ENCODE data around the gene UGT2A2.
"Not testable (repeated sequence)": the region's sequence is repeated elsewhere in the genome, so short reads cannot be mapped to it uniquely, and the experiment has no call there.

UGT2A2 gene

DNA sequence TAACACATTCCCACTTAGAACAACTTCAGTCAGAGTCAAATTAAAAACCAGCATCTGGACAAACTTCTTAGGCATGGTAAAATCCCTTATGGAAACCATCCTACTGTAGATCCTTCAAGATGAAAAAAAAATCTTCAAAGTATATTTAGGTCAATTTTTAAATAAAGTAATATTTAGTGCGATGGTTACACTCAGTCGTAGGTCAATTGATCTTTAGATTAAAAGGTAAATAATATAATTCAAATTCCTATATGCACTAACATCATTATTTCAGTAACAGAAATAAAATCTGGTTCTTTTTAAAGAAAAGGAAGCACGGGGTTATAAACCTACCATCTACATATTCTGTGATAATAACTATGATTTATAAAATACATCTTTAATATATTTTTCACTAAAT lies at the start of gene UGT2A2:
Gene UGT2A2 (minus strand): TSS at position 101 of the 400 bp plus-strand sequence. CDS start 2 bp downstream, at position 99.
- no peak for DNase-seq (ENCODE audit: extremely low read depth, low read depth)
- TF ChIP-seq, protein P1, sequence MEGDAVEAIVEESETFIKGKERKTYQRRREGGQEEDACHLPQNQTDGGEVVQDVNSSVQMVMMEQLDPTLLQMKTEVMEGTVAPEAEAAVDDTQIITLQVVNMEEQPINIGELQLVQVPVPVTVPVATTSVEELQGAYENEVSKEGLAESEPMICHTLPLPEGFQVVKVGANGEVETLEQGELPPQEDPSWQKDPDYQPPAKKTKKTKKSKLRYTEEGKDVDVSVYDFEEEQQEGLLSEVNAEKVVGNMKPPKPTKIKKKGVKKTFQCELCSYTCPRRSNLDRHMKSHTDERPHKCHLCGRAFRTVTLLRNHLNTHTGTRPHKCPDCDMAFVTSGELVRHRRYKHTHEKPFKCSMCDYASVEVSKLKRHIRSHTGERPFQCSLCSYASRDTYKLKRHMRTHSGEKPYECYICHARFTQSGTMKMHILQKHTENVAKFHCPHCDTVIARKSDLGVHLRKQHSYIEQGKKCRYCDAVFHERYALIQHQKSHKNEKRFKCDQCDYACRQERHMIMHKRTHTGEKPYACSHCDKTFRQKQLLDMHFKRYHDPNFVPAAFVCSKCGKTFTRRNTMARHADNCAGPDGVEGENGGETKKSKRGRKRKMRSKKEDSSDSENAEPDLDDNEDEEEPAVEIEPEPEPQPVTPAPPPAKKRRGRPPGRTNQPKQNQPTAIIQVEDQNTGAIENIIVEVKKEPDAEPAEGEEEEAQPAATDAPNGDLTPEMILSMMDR (IDR thresholded peaks at IDR 0.05; ENCODE audit: low read depth, low read length), result no peak

DNA sequence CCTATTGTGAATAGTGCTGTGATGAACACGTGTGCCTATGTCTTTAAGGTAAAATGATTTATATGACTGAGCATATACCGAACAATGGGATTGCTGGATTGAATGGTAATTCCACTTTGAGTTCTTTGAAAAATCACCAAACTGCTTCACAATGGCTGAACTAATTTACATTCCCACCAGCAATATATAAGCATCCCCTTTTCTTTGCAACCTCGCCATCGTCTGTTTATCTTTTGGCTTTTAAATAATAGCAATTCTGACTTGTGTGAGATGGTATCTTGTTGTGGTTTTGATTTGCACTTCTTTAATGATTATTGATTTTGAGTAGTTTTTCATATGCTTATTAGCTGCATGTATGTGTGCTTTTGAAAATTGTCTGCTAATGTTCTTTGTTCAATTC lies 45.4 kb upstream of the UGT2A2 start:
- no peak for DNase-seq (ENCODE audit: extremely low read depth, low read depth)
- TF ChIP-seq, protein P1 (IDR thresholded peaks at IDR 0.05; ENCODE audit: low read depth, low read length), result no peak

DNA sequence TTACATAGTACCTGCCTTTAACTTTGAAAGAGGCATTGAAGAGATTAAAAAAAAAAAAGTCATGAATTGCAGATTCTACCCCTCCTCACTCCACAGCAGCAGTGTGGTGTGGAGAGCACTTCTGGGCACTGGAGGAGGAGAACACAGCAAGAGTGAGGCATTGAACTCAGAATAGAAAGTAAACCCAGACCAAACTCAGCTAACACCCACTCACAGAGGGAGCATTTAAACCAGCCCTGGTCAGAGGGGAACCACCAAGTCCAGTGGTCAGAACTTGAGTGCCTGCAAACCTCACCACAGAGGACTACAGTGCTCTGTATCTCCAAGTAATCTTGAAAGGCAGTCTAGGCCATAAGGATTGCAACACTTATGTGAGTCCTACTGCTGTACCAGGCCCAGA lies 29.2 kb upstream of the UGT2A2 start:
- no peak for DNase-seq (ENCODE audit: extremely low read depth, low read depth)
- TF ChIP-seq, protein P1 (IDR thresholded peaks at IDR 0.05; ENCODE audit: low read depth, low read length), result no peak

DNA sequence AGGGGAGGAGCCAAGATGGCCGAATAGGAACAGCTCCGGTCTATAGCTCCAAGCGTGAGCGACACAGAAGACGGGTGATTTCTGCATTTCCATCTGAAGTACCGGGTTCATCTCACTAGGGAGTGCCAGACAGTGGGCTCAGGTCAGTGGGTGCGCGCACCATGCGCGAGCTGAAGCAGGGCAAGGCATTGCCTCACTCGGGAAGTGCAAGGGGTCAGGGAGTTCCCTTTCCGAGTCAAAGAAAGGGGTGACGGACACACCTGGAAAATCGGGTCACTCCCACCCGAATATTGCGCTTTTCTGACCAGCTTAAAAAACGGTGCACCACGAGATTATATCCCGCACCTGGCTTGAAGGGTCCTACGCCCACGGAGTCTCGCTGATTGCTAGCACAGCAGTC lies 24.6 kb upstream of the UGT2A2 start:
- DNase-seq (ENCODE audit: extremely low read depth, low read depth), result not testable (repeated sequence)

DNA sequence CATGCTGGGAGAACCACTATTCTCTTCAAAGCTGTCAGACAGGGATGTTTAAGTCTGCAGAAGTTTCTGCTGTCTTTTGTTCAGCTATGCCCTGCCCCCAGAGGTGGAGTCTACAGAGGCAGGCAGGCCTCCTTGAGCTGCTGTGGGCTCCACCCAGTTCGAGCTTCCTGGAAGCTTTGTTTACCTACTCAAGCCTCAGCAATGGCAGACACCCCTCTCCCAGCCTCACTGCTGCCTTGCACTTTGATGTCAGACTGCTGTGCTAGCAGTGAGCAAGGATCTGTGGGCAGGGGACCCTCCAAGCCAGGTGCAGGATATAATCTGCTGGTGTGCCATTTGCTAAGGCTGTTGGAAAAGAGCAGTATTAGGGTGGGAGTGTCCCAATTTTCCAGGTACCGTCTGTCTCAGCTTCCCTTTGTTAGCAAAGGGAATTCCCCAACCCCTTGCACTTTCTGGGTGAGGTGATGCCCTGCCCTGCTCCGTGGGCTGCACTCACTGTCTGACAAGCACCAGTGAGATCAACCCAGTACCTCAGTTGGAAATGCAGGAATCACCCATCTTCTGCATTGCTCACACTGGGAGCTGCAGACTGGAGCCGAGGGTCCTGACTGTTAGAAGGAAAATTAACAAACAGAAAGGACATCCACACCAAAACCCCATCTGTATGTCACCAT lies 21.8 kb upstream of the UGT2A2 start:
- DNase-seq (ENCODE audit: extremely low read depth, low read depth), result not testable (repeated sequence)

DNA sequence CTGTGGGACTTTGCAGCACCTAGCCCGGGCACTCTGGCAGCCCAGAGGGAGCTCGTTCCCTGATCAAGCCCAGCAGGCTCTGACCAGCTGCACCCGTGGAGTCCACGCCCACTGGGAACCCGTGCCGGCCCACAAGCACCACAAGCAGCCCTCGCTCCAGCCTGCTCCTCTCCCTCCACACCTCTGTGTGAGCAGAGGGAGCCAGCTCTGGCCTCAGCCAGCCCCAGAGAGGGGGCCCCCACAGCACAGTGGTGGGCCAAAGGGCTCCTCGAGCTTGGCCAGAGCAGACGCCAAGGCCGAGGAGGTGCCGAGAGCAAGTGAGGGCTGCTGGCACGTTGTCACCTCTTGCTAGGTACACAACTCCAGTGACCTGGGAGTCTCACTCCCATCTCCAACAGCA lies 18.7 kb upstream of the UGT2A2 start:
- DNase-seq (ENCODE audit: extremely low read depth, low read depth), result no peak
- TF ChIP-seq, protein P1 (IDR thresholded peaks at IDR 0.05; ENCODE audit: low read depth, low read length), result no peak

DNA sequence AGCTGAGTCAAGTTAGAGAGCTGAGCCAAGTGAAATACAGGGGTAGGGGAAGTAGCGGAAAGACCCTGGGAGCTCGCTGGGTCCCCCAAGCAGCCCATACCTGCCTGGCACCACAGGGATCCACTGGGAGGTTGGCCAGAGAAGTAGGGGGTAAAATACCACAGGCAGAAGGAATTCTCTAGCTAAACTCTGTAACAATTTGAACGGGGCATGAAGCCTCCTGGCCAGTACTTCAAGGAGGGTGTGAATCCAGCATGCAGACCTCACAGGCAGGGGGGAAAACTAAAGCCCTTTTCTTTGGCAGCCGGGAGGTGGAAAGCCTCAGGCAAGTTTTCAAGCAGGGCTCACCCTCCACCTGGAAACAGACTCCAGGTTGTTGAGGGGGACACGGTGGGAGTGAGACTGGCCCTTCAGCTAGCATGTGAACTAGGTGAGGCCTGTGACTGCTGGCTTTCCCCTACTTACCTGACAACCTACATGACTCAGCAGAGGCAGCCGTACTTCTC lies 17.3 kb upstream of the UGT2A2 start:
- no peak for DNase-seq (ENCODE audit: extremely low read depth, low read depth)
- TF ChIP-seq, protein P1 (IDR thresholded peaks at IDR 0.05; ENCODE audit: low read depth, low read length), result no peak

DNA sequence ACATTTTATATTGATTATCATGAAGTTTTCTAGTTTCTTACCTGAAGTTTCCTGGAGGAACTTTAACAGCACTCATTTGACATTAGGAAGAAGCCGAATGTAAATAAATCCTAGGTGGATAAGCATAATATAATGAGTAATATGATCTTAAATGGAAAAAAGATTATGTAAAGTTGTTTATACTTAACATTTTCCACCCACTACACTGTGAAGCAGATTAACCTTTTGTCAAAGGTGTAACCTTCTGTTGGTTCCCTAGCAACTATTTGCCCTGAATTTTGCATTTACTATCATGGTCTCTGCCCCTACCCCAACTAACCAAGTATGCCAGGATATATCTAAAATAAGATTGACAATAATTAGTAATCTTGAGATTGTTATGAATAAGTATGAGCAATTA lies 13.7 kb upstream of the UGT2A2 start, which contains the start of gene UGT2A1:
Gene UGT2A1 (minus strand): TSS at position 101 of the 400 bp plus-strand sequence. CDS start 5,603 bp downstream, outside the sequence.
- no peak for DNase-seq (ENCODE audit: extremely low read depth, low read depth)
- TF ChIP-seq, protein P1 (IDR thresholded peaks at IDR 0.05; ENCODE audit: low read depth, low read length), result no peak
